Endothelial cell of umbilical vein (primary cell): ENCODE data around the gene KRTAP10-12.

Experiments used
- CTCF ChIP-seq, 2 donors: IDR thresholded peaks; 1 replicate in 1 of 2; 2 replicates in 1 of 2; pipeline ENCODE4 v1.5.1; 2011; ENCODE audit warnings: low read length in 2 of 2, mild to moderate bottlenecking in 2 of 2, moderate library complexity in 2 of 2, control low read depth in 1 of 2, inconsistent platforms in 1 of 2, low read depth in 1 of 2; ENCODE audit not compliant: insufficient read depth in 1 of 2; ENCODE audit errors: extremely low read depth in 1 of 2
- EZH2 ChIP-seq: IDR thresholded peaks from 2 replicates; pipeline ENCODE4 v1.6.1; 2012; ENCODE audit warnings: borderline replicate concordance, low read depth, mild to moderate bottlenecking, moderate library complexity, low read length, inconsistent platforms; ENCODE audit not compliant: severe bottlenecking
- FOS ChIP-seq: IDR thresholded peaks from 2 replicates; pipeline ENCODE4 v1.6.1; 2011; ENCODE audit warnings: mild to moderate bottlenecking, low read length, moderate library complexity, borderline replicate concordance; ENCODE audit not compliant: insufficient read depth
- GATA2 ChIP-seq: IDR thresholded peaks from 2 replicates; pipeline ENCODE4 v1.7.0; 2011; ENCODE audit warnings: low read depth, mild to moderate bottlenecking, moderate library complexity, mixed read lengths, low read length; ENCODE audit not compliant: insufficient read length, insufficient read depth
- JUN ChIP-seq: IDR thresholded peaks from 2 replicates; pipeline ENCODE4 v1.6.1; 2011; ENCODE audit warnings: borderline replicate concordance, low read depth; ENCODE audit not compliant: insufficient read length, insufficient read depth
- MAX ChIP-seq: IDR thresholded peaks from 2 replicates; pipeline ENCODE4 v1.6.1; 2011; ENCODE audit not compliant: insufficient read depth, insufficient read length
- MYC ChIP-seq: IDR thresholded peaks from one replicate; pipeline ENCODE4 v1.6.1; 2011; ENCODE audit warnings: mild to moderate bottlenecking, low read depth, low read length
- POLR2A ChIP-seq: IDR thresholded peaks from 2 replicates; pipeline ENCODE4 v1.6.1; 2012; ENCODE audit warnings: low read depth, mild to moderate bottlenecking, control low read depth, low read length
- POLR2AphosphoS5 ChIP-seq: IDR thresholded peaks from 2 replicates; pipeline ENCODE4 v1.6.1; 2012; ENCODE audit warnings: low read depth, mild to moderate bottlenecking, control low read depth, low read length, moderate library complexity; ENCODE audit not compliant: insufficient read depth

- TF ChIP-seq CTCF (IDR thresholded peaks at IDR 0.05; ENCODE audit: extremely low read depth in 1 of 2, insufficient read depth in 1 of 2, low read depth in 1 of 2, low read length in 2 of 2) (no peak), POLR2A (no peak), GATA2 (no peak), MAX (no peak), POLR2AphosphoS5 (no peak), JUN (no peak), EZH2 (no peak), FOS (no peak), MYC (no peak)
Measured at GRCh38 chr21:44702111-44702972, 5.4 kb downstream of the KRTAP10-12 start.
